Measurements from ENCODE around the gene CCL15. TPM values are rescaled to one million over a fixed set of nuclear protein-coding genes. Genes with fewer than 3 reads are reported as not detected.

CCL15 gene
- total and polyA plus RNA-seq, 2 of the 13 experiments (the other 11 are each of a cell fraction or from before 2014, with no cell fraction given), result 29.2 to 45.9 TPM

DNA sequence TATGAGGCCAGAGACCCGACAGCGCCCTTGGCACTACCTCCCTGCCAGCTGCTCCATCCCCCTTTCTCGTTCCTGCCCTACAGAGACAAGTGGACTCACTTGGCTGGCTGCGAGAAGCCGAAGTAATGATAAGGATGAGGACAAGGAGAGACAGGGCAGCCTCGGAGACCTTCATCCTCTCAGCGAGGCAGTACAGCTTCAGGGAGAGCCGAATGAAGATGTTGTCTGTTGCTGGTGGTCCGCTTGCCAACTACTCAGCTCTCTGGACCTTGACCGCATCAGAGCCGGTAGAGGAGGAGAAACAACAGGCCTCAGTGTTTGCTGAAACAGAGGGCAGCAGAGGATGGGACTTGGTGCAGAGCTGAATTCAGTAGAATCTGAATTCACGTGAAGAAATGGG lies 20.1 kb downstream of the CCL15 start, which contains the start of gene CCL16 (continued):
- TF ChIP-seq, protein P1, sequence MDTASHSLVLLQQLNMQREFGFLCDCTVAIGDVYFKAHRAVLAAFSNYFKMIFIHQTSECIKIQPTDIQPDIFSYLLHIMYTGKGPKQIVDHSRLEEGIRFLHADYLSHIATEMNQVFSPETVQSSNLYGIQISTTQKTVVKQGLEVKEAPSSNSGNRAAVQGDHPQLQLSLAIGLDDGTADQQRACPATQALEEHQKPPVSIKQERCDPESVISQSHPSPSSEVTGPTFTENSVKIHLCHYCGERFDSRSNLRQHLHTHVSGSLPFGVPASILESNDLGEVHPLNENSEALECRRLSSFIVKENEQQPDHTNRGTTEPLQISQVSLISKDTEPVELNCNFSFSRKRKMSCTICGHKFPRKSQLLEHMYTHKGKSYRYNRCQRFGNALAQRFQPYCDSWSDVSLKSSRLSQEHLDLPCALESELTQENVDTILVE (CRISPR knock-in tag; IDR thresholded peaks at IDR 0.05), result no peak
- TF ChIP-seq, protein P2, sequence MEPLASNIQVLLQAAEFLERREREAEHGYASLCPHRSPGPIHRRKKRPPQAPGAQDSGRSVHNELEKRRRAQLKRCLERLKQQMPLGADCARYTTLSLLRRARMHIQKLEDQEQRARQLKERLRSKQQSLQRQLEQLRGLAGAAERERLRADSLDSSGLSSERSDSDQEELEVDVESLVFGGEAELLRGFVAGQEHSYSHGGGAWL (CRISPR knock-in tag; IDR thresholded peaks at IDR 0.05), result 0 out of 2 replicates have a peak, but pooled peaks have one; percentile 3
- no peak for TF ChIP-seq TCF7L2 (IDR thresholded peaks at IDR 0.05; ENCODE audit: low read depth, low read length)
- no peak for TF ChIP-seq ZNF558 (CRISPR knock-in tag; IDR thresholded peaks at IDR 0.05; ENCODE audit: borderline replicate concordance)
- TF ChIP-seq RELA (CRISPR knock-in tag; IDR thresholded peaks at IDR 0.05), result no peak
- TF ChIP-seq ZNF160 (CRISPR knock-in tag; IDR thresholded peaks at IDR 0.05), result no peak
- TF ChIP-seq, protein P3, sequence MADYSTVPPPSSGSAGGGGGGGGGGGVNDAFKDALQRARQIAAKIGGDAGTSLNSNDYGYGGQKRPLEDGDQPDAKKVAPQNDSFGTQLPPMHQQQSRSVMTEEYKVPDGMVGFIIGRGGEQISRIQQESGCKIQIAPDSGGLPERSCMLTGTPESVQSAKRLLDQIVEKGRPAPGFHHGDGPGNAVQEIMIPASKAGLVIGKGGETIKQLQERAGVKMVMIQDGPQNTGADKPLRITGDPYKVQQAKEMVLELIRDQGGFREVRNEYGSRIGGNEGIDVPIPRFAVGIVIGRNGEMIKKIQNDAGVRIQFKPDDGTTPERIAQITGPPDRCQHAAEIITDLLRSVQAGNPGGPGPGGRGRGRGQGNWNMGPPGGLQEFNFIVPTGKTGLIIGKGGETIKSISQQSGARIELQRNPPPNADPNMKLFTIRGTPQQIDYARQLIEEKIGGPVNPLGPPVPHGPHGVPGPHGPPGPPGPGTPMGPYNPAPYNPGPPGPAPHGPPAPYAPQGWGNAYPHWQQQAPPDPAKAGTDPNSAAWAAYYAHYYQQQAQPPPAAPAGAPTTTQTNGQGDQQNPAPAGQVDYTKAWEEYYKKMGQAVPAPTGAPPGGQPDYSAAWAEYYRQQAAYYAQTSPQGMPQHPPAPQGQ (CRISPR knock-in tag; IDR thresholded peaks at IDR 0.05; ENCODE audit: borderline replicate concordance), result no peak
- TF ChIP-seq, protein P4, sequence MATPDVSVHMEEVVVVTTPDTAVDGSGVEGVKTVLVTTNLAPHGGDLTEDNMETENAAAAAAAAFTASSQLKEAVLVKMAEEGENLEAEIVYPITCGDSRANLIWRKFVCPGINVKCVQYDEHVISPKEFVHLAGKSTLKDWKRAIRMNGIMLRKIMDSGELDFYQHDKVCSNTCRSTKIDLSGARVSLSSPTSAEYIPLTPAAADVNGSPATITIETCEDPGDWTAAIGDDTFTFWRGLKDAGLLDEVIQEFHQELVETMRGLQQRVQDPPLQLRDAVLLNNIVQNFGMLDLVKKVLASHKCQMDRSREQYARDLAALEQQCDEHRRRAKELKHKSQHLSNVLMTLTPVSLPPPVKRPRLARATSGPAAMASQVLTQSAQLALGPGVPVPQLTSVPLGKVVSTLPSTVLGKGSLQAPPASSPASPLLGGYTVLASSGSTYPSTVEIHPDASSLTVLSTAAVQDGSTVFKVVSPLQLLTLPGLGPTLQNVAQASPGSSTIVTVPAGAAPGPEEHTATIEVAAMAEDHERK (CRISPR knock-in tag; IDR thresholded peaks at IDR 0.05; ENCODE audit: low read depth), result no peak
- no peak for TF ChIP-seq HNRNPUL1 (IDR thresholded peaks at IDR 0.05; ENCODE audit: low read depth, low read length)
- TF ChIP-seq JUN (CRISPR knock-in tag; IDR thresholded peaks at IDR 0.05), result no peak
- TF ChIP-seq, protein P5, sequence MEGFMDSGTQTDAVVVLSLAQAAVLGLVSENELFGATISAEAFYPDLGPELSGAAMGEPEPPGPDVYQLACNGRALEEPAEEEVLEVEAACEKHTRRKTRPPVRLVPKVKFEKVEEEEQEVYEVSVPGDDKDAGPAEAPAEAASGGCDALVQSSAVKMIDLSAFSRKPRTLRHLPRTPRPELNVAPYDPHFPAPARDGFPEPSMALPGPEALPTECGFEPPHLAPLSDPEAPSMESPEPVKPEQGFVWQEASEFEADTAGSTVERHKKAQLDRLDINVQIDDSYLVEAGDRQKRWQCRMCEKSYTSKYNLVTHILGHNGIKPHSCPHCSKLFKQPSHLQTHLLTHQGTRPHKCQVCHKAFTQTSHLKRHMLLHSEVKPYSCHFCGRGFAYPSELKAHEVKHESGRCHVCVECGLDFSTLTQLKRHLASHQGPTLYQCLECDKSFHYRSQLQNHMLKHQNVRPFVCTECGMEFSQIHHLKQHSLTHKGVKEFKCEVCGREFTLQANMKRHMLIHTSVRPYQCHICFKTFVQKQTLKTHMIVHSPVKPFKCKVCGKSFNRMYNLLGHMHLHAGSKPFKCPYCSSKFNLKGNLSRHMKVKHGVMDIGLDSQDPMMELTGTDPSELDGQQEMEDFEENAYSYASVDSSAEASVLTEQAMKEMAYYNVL (CRISPR knock-in tag; IDR thresholded peaks at IDR 0.05; ENCODE audit: borderline replicate concordance), result 0 out of 2 replicates have a peak, but pooled peaks have one; percentile 14
- TF ChIP-seq, protein P6, sequence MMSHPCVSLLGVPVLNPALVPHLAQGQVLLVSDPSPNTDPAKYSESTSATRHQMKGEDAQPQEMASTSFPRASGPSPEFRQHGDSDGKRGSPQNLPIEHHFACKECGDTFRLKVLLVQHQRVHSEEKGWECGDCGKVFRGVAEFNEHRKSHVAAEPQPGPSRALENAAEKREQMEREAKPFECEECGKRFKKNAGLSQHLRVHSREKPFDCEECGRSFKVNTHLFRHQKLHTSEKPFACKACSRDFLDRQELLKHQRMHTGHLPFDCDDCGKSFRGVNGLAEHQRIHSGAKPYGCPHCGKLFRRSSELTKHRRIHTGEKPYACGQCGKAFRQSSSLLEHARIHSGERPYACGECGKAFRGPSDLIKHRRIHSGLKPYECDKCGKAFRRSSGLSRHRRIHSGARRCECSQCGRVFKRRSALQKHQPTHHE (CRISPR knock-in tag; IDR thresholded peaks at IDR 0.05; ENCODE audit: borderline replicate concordance), result no peak
- TF ChIP-seq NR2F2 (IDR thresholded peaks at IDR 0.05; ENCODE audit: borderline replicate concordance, low read depth), result no peak
- TF ChIP-seq ZNF234 (CRISPR knock-in tag; conservative IDR thresholded peaks at IDR 0.05), result no peak
- no peak for TF ChIP-seq GABPA (IDR thresholded peaks at IDR 0.05; ENCODE audit: low read depth, low read length)
- TF ChIP-seq GABPA (CRISPR knock-in tag; IDR thresholded peaks at IDR 0.05; ENCODE audit: low read depth), result no peak
- TF ChIP-seq ZEB1 (IDR thresholded peaks at IDR 0.05; ENCODE audit: insufficient replicate concordance, low read depth), result no peak
- TF ChIP-seq, protein P7, sequence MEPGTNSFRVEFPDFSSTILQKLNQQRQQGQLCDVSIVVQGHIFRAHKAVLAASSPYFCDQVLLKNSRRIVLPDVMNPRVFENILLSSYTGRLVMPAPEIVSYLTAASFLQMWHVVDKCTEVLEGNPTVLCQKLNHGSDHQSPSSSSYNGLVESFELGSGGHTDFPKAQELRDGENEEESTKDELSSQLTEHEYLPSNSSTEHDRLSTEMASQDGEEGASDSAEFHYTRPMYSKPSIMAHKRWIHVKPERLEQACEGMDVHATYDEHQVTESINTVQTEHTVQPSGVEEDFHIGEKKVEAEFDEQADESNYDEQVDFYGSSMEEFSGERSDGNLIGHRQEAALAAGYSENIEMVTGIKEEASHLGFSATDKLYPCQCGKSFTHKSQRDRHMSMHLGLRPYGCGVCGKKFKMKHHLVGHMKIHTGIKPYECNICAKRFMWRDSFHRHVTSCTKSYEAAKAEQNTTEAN (CRISPR knock-in tag; conservative IDR thresholded peaks at IDR 0.05), result no peak
- TF ChIP-seq, protein P8, sequence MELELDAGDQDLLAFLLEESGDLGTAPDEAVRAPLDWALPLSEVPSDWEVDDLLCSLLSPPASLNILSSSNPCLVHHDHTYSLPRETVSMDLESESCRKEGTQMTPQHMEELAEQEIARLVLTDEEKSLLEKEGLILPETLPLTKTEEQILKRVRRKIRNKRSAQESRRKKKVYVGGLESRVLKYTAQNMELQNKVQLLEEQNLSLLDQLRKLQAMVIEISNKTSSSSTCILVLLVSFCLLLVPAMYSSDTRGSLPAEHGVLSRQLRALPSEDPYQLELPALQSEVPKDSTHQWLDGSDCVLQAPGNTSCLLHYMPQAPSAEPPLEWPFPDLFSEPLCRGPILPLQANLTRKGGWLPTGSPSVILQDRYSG (CRISPR knock-in tag; IDR thresholded peaks at IDR 0.05), result no peak
- TF ChIP-seq MBD4 (IDR thresholded peaks at IDR 0.05; ENCODE audit: borderline replicate concordance, low read length), result no peak
